Fibroblast of villous mesenchyme (primary cell): ENCODE data around the gene MPO. TPM values are rescaled to one million over a fixed set of nuclear protein-coding genes. Genes with fewer than 3 reads are reported as not detected.

Experiments used
- DNase-seq: peaks from one replicate; pipeline ENCODE4 v3.0.0-alpha.2; 2010; ENCODE audit warnings: low read depth
- H3K4me3 ChIP-seq: 2 replicates; pipeline ENCODE4 v1.5.1; 2011; ENCODE audit warnings: low read depth, mild to moderate bottlenecking, low read length
- CTCF ChIP-seq: IDR thresholded peaks from 2 replicates; pipeline ENCODE4 v1.5.1; 2012; ENCODE audit warnings: low read depth, mild to moderate bottlenecking, low read length; ENCODE audit not compliant: insufficient read depth
- total RNA-seq: library from RNA; depleted of rRNA; stranded (reverse); fragments of >200 nt; gene quantifications from 2 replicates; pipeline ENCODE4 v1.2.3, GENCODE V29; 2012

Gene MPO
- total RNA-seq, 1 donor, result not detected

GRCh38 chr17:58270476-58271215 is 10.1 kb downstream of the MPO start:
- no peak for DNase-seq
- peak; percentile 5 for TF ChIP-seq CTCF
- no peak overlapping the region for H3K4me3 ChIP-seq

GRCh38 chr17:58269557-58270291 is 11.0 kb downstream of the MPO start:
- H3K4me3 ChIP-seq, result no peak overlapping the region
- DNase-seq, result no peak
- TF ChIP-seq CTCF, result no peak

- no peak for DNase-seq
- no peak for TF ChIP-seq CTCF
These were observed 11.8 kb downstream of the MPO start for GRCh38 chr17:58268774-58269556.

GRCh38 chr17:58268326-58268725 is 12.4 kb downstream of the MPO start:
- no peak overlapping the region for H3K4me3 ChIP-seq
- no peak for DNase-seq
- TF ChIP-seq CTCF, result no peak

More at GRCh38 chr17:58268774-58269556, 11.8 kb downstream of the MPO start:
- H3K4me3 ChIP-seq, result no peak overlapping the region

- DNase-seq, result no peak
- TF ChIP-seq CTCF, result no peak
These were observed 13.1 kb downstream of the MPO start for GRCh38 chr17:58267347-58268324.

More at GRCh38 chr17:58267347-58268324, 13.1 kb downstream of the MPO start:
- H3K4me3 ChIP-seq, result no peak overlapping the region
